ENCODE data around the gene HAGH.

Gene HAGH

GRCh38 chr16:1760911-1761310, 65.7 kb downstream of the HAGH start:
- no peak for DNase-seq

GRCh38 chr16:1759511-1759910, 67.1 kb downstream of the HAGH start:
- DNase-seq: no peak

GRCh38 chr16:1758923-1759322, 67.7 kb downstream of the HAGH start:
- DNase-seq: no peak

GRCh38 chr16:1757714-1758461, 68.7 kb downstream of the HAGH start:
- no peak for DNase-seq
